Measurements from ENCODE around the gene METTL23. TPM values are rescaled to one million over a fixed set of nuclear protein-coding genes. Genes with fewer than 3 reads are reported as not detected.
A peak's percentile ranks its signal among the peaks of the same experiment; 100 is the strongest.

METTL23 gene
- total and polyA plus RNA-seq, 12 donors: 24.6 to 91.5 (median 42.0) TPM

DNA sequence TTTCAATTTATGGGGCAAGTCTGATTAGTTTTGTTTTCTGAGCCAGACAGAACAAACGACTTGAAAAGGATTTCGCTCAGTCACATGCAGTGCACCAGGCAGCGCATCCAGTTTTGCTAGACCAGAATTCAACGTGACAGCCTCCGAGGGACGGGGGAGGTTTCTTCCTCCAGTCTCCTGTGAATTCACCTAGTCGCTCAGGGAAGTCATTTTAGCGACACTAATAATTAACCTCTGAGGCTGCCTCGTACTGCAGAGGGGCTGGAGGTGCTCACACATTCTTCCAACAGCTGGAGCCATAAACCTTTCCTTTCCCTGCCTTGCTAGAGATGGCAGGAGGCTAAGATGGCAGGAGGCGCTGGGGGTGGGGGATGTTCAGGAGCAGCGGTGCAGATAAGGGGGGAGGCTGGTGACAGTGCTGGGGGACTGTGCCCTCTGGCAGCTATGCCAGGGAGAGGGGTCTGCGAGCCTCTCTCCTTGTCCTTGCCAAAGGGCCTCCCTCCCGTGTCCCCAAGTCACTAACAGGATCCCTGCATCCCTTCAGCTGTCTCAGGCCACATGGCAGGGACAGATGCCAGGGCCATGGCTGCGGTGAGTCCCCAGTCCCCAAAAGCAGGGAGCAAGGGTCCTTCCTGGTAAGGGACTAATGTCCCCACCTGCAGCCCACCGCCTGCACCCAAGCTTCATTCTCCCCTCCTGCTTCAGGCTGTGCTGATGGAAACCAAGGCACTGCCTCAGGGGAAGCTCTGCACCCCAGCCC lies 39.9 kb upstream of the METTL23 start:
- Histone ChIP-seq H3K36me3 (replicated peaks in 1 of 2) (peaks cover 0 to 37% of the 10 kb centered on the region in 2 donors), H3K4me1 (replicated peaks in 1 of 2) (peaks cover 21 to 78% of the 10 kb centered on the region in 2 donors), H3K27me3 (no peaks in the 10 kb centered on the region), H3K9me3 (replicated peaks in 1 of 3) (no peaks in the 10 kb centered on the region), H3K4me3 (no peak overlapping the region), H3K27ac (peak overlapping the region in 2 of 5 donors; percentile 93 to 95)
- peak in 1 of 7 donors; percentile 28 for DNase-seq
- intact Hi-C loops (cut with DNase I): no loop called here
- WGBS, 4 donors: 82 to 84% (median 83%) methylated on average over 11 to 15 of the region's 15 CpGs
- TF ChIP-seq, protein P1, sequence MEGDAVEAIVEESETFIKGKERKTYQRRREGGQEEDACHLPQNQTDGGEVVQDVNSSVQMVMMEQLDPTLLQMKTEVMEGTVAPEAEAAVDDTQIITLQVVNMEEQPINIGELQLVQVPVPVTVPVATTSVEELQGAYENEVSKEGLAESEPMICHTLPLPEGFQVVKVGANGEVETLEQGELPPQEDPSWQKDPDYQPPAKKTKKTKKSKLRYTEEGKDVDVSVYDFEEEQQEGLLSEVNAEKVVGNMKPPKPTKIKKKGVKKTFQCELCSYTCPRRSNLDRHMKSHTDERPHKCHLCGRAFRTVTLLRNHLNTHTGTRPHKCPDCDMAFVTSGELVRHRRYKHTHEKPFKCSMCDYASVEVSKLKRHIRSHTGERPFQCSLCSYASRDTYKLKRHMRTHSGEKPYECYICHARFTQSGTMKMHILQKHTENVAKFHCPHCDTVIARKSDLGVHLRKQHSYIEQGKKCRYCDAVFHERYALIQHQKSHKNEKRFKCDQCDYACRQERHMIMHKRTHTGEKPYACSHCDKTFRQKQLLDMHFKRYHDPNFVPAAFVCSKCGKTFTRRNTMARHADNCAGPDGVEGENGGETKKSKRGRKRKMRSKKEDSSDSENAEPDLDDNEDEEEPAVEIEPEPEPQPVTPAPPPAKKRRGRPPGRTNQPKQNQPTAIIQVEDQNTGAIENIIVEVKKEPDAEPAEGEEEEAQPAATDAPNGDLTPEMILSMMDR (IDR thresholded peaks at IDR 0.05): no peak
- TF ChIP-seq POLR2A (IDR thresholded peaks at IDR 0.05): no peak

DNA sequence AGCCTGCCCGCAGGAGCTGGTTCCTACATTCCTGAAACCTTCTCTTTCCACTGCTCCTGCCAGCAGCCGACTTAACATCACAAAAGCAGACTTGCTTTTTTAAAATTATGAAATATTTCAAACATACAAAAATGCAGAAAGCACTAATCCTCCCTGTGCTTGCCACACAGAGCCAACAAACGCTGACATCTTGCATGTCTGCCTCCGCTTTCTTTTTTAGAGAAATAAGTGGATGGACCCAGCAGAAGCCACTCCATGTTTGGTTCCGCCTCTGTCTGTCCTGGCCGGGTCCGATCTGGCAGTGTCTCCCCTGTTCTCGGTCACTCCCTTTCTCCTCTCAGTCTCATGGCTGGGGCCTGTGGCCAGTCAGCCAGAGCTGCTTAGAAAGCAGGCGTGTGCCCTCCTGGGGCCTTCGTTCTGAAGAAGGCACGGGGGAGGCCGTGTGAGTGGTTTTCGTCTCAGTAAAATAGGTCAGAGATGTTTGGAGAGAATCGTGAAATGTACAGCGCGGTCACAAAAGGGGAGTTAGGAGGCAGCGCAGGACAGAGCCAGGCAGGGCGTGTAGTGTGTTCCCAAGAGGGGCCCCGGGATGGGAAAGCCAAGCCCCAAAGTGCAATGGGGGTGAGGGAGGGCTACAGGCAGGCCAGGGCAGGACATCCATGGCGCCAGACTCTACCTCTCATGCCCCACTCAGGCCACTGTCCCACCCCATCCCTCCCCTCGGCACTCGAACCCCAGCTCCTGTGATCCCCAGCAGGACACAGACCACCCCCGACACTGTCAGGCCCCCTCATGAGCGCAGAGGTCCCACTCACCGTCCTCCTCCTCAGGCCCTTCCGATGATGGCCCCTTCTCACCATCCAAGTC lies 39.1 kb upstream of the METTL23 start:
- 51 to 70% (median 57%) methylated on average over 20 to 26 of the region's 26 CpGs for WGBS, 4 donors
- Histone ChIP-seq H3K27me3 (no peaks in the 10 kb centered on the region), H3K4me3 (no peak overlapping the region), H3K9me3 (replicated peaks in 1 of 3) (no peaks in the 10 kb centered on the region), H3K4me1 (replicated peaks in 1 of 2) (peaks cover 21 to 72% of the 10 kb centered on the region in 2 donors), H3K36me3 (replicated peaks in 1 of 2) (peaks cover 0 to 35% of the 10 kb centered on the region in 2 donors), H3K27ac (peak overlapping the region; percentile 37 to 95 (median 89))
- intact Hi-C loops (cut with DNase I): no loop called here
- DNase-seq: peak in 4 of 7 donors; percentile 48 to 57 (median 52)
- TF ChIP-seq POLR2A (IDR thresholded peaks at IDR 0.05): peak in 1 of 2 donors; percentile 22
- TF ChIP-seq, protein P1 (IDR thresholded peaks at IDR 0.05): no peak

- WGBS, 4 donors: 30 to 44% (median 35%) methylated on average over 7 to 11 of the region's 11 CpGs
- no peak overlapping the region for H3K4me3 ChIP-seq
- H3K36me3 ChIP-seq (replicated peaks in 1 of 2): peaks cover 0 to 28% of the 10 kb centered on the region in 2 donors
- peaks cover 21 to 66% of the 10 kb centered on the region in 2 donors for H3K4me1 ChIP-seq (replicated peaks in 1 of 2)
- no peaks in the 10 kb centered on the region for H3K27me3 ChIP-seq
- H3K27ac ChIP-seq: peak overlapping the region; percentile 37 to 95 (median 89)
- intact Hi-C loops (cut with DNase I): no loop called here
- DNase-seq: peak in 6 of 7 donors; percentile 62 to 83 (median 76)
- no peaks in the 10 kb centered on the region for H3K9me3 ChIP-seq (replicated peaks in 1 of 3)
- no peak for TF ChIP-seq POLR2A (IDR thresholded peaks at IDR 0.05)
- TF ChIP-seq, protein P1 (IDR thresholded peaks at IDR 0.05): peak in 3 of 6 experiments; percentile 4 to 11 (median 10)
Observed at GRCh38 chr17:76688165-76688622, 38.4 kb upstream of the METTL23 start.

DNA sequence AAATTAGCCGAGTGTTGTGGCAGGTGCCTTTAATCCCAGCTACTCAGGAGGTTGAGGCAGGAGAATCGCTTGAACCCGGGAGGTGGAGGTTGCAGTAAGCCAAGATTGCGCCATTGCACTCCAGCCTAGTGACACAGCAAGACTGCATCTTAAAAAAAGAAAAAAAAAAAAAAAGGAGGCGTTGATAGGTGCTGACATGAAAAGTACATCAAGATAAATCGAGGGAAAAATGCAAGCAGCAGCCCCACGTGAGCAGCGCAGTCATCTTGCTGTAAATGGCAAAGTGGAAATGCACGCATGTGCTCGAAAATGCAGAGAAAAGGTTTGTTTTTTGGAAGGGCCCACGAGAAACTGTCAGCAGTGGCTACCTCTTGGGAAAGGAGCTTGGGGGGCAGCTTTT lies 36.8 kb upstream of the METTL23 start:
- intact Hi-C loops (cut with DNase I): no loop called here
- H3K36me3 ChIP-seq (replicated peaks in 1 of 2): peaks cover 0 to 12% of the 10 kb centered on the region in 2 donors
- 81 to 89% (median 86%) methylated on average over 11 of the region's 11 CpGs for WGBS, 4 donors
- H3K4me1 ChIP-seq (replicated peaks in 1 of 2): peaks cover 26 to 68% of the 10 kb centered on the region in 2 donors
- TF ChIP-seq POLR2A (IDR thresholded peaks at IDR 0.05): no peak
- H3K9me3 ChIP-seq (replicated peaks in 1 of 3): no peaks in the 10 kb centered on the region
- no peak overlapping the region for H3K4me3 ChIP-seq
- peak overlapping the region in 3 of 5 donors; percentile 89 to 95 (median 93) for H3K27ac ChIP-seq
- DNase-seq: no peak
- no peaks in the 10 kb centered on the region for H3K27me3 ChIP-seq

Measured in adrenal gland (tissue), 12 donors.